Right ventricle myocardium inferior (tissue), 1 donor: Measurements from ENCODE around the gene INTS6. TPM values are rescaled to one million over a fixed set of nuclear protein-coding genes. Genes with fewer than 3 reads are reported as not detected.
A peak's percentile ranks its signal among the peaks of the same experiment; 100 is the strongest.

ENCODE experiments used
- ATAC-seq: fragments of 200-7000 bp; cut with Tn5 transposase; one replicate; pipeline ENCODE4 v1.9.1; 2020; ENCODE audit warnings: mild to moderate bottlenecking, moderate library complexity
- DNase-seq: peaks from one replicate; pipeline ENCODE4 v3.0.0; 2021; ENCODE audit errors: missing footprints
- intact Hi-C: fragments of 100-400 bp; cut with DNase I; formaldehyde crosslinking; loops from one replicate; pipeline ENCODE4 v1.11.0; 2022
- total RNA-seq: library from RNA; stranded (reverse); fragmentation: NEBNext Ultra II Directional; extraction: Animal tissue kit (Norgen Biotek cat#: 25700); gene quantifications from one replicate; pipeline ENCODE4 v1.2.1, GENCODE V29; 2021
- donor health status: DM: no; HTN: yes; CAD: no; lungs with severe emphysema.

INTS6 gene
- total RNA-seq, 1 donor from 2014 or later = 22.7 TPM

GRCh38 chr13:51465124-51465523 lies 12.3 kb upstream of the INTS6 start:
- ATAC-seq = no peak
- intact Hi-C loops = no loop called here
- DNase-seq = no peak

- intact Hi-C loops = no loop called here
- ATAC-seq = no peak
- no peak for DNase-seq
Observed at GRCh38 chr13:51457086-51457815, 4.4 kb upstream of the INTS6 start.

GRCh38 chr13:51456510-51456909 lies 3.7 kb upstream of the INTS6 start:
- no peak for ATAC-seq
- no peak for DNase-seq
- intact Hi-C loops = no loop called here

- intact Hi-C loops = no loop called here
- DNase-seq = no peak
Observed at GRCh38 chr13:51455532-51455931, 2.7 kb upstream of the INTS6 start.

GRCh38 chr13:51453959-51454703 lies 1.3 kb upstream of the INTS6 start:
- ATAC-seq (no peak), DNase-seq (no peak)
- intact Hi-C loops = loop anchor here (1.0 to 5.0 kb wide), 3 partner anchors 129 to 349 kb away; no protein-coding TSS in a partner anchor

More at GRCh38 chr13:51455532-51455931, 2.7 kb upstream of the INTS6 start:
- ATAC-seq = no peak

- ATAC-seq (peak; percentile 62), DNase-seq (peak; percentile 92)
- intact Hi-C loops = loop anchor here (1.0 to 5.0 kb wide), 3 partner anchors 130 to 349 kb away; no protein-coding TSS in a partner anchor
Observed at GRCh38 chr13:51453207-51453958, 547 bp upstream of the INTS6 start.

GRCh38 chr13:51451467-51452360 lies 1.1 kb downstream of the INTS6 start:
- DNase-seq = peak; percentile 94
- intact Hi-C loops = loop anchor here (2.0 to 5.0 kb wide), 2 partner anchors 281 to 351 kb away; no protein-coding TSS in a partner anchor
- peak; percentile 25 for ATAC-seq

- intact Hi-C loops = loop anchor here (5.0 kb wide), 1 partner anchor 281 kb away; no protein-coding TSS in a partner anchor
- DNase-seq (no peak), ATAC-seq (no peak)
Observed at GRCh38 chr13:51451134-51451466, 1.7 kb downstream of the INTS6 start.

GRCh38 chr13:51449018-51449417 lies 3.8 kb downstream of the INTS6 start:
- no peak for ATAC-seq
- intact Hi-C loops = no loop called here

GRCh38 chr13:51444922-51445321 lies 7.9 kb downstream of the INTS6 start:
- intact Hi-C loops = no loop called here
- DNase-seq (no peak), ATAC-seq (no peak)

More at GRCh38 chr13:51449018-51449417, 3.8 kb downstream of the INTS6 start:
- no peak for DNase-seq

- no peak for DNase-seq
- intact Hi-C loops = no loop called here
- no peak for ATAC-seq
Observed at GRCh38 chr13:51440381-51440780, 12.5 kb downstream of the INTS6 start.

GRCh38 chr13:51437550-51438127 lies 15.2 kb downstream of the INTS6 start:
- DNase-seq = peak; percentile 49
- intact Hi-C loops = loop anchor here (5.0 kb wide), 1 partner anchor 295 kb away; no protein-coding TSS in a partner anchor

GRCh38 chr13:51435002-51435578 lies 17.7 kb downstream of the INTS6 start:
- intact Hi-C loops = loop anchor here (5.0 kb wide), 1 partner anchor 297 kb away; no protein-coding TSS in a partner anchor
- ATAC-seq = no peak
- DNase-seq = no peak

More at GRCh38 chr13:51437550-51438127, 15.2 kb downstream of the INTS6 start:
- no peak for ATAC-seq

- ATAC-seq (no peak), DNase-seq (no peak)
- intact Hi-C loops = no loop called here
Observed at GRCh38 chr13:51432576-51432975, 20.3 kb downstream of the INTS6 start.

- DNase-seq (no peak), ATAC-seq (no peak)
- intact Hi-C loops = no loop called here
Observed at GRCh38 chr13:51426982-51427381, 25.9 kb downstream of the INTS6 start.

- peak; percentile 76 for ATAC-seq
- no peak for DNase-seq
- intact Hi-C loops = no loop called here
Observed at GRCh38 chr13:51425410-51426042, 27.3 kb downstream of the INTS6 start.

- ATAC-seq = no peak
- intact Hi-C loops = no loop called here
- DNase-seq = no peak
Observed at GRCh38 chr13:51423766-51424165, 29.1 kb downstream of the INTS6 start.
